Endothelial cell of umbilical vein (primary cell): ENCODE data around the gene HSD17B7.
"Not testable (repeated sequence)": the region's sequence is repeated elsewhere in the genome, so short reads cannot be mapped to it uniquely, and the experiment has no call there.

Experiments
- CTCF ChIP-seq, 2 donors: IDR thresholded peaks; 1 replicate in 1 of 2; 2 replicates in 1 of 2; pipeline ENCODE4 v1.5.1; 2011; ENCODE audit warnings: low read length in 2 of 2, mild to moderate bottlenecking in 2 of 2, moderate library complexity in 2 of 2, control low read depth in 1 of 2, inconsistent platforms in 1 of 2, low read depth in 1 of 2; ENCODE audit not compliant: insufficient read depth in 1 of 2; ENCODE audit errors: extremely low read depth in 1 of 2
- EZH2 ChIP-seq: IDR thresholded peaks from 2 replicates; pipeline ENCODE4 v1.6.1; 2012; ENCODE audit warnings: borderline replicate concordance, low read depth, mild to moderate bottlenecking, moderate library complexity, low read length, inconsistent platforms; ENCODE audit not compliant: severe bottlenecking
- FOS ChIP-seq: IDR thresholded peaks from 2 replicates; pipeline ENCODE4 v1.6.1; 2011; ENCODE audit warnings: mild to moderate bottlenecking, low read length, moderate library complexity, borderline replicate concordance; ENCODE audit not compliant: insufficient read depth
- GATA2 ChIP-seq: IDR thresholded peaks from 2 replicates; pipeline ENCODE4 v1.7.0; 2011; ENCODE audit warnings: low read depth, mild to moderate bottlenecking, moderate library complexity, mixed read lengths, low read length; ENCODE audit not compliant: insufficient read length, insufficient read depth
- MAX ChIP-seq: IDR thresholded peaks from 2 replicates; pipeline ENCODE4 v1.6.1; 2011; ENCODE audit not compliant: insufficient read depth, insufficient read length
- MYC ChIP-seq: IDR thresholded peaks from one replicate; pipeline ENCODE4 v1.6.1; 2011; ENCODE audit warnings: mild to moderate bottlenecking, low read depth, low read length
- POLR2A ChIP-seq: IDR thresholded peaks from 2 replicates; pipeline ENCODE4 v1.6.1; 2012; ENCODE audit warnings: low read depth, mild to moderate bottlenecking, control low read depth, low read length
- POLR2AphosphoS5 ChIP-seq: IDR thresholded peaks from 2 replicates; pipeline ENCODE4 v1.6.1; 2012; ENCODE audit warnings: low read depth, mild to moderate bottlenecking, control low read depth, low read length, moderate library complexity; ENCODE audit not compliant: insufficient read depth

DNA sequence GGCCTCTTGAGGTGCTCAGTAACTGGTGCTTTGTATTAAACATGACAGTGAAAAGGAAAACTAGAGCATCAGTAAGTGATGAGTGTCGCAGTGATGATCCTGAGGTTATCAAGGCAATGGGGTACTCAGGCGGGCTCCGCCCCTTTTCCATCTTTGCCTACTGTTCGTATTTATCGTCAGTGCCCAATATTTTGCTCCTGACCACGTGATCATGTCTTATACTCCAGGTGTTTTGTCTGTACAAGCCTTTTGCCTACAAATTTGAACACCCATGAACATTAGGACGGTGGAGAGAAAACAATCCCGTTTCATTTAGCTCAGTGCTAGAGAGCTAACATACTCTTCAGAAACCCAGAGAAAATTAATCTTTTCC is 469 bp downstream of the HSD17B7 start:
- TF ChIP-seq POLR2A; EZH2; MAX; CTCF (IDR thresholded peaks at IDR 0.05; ENCODE audit: extremely low read depth in 1 of 2, insufficient read depth in 1 of 2, low read depth in 1 of 2, low read length in 2 of 2); POLR2AphosphoS5; GATA2; FOS; MYC: not testable (repeated sequence)
